DMS79 (cell line): ENCODE results near the gene WDR88.
"Not testable (repeated sequence)": the region's sequence is repeated elsewhere in the genome, so short reads cannot be mapped to it uniquely, and the experiment has no call there.

ENCODE experiments used
- DNase-seq: peaks from one replicate; lab custom pipeline; 2025; lab: John Stamatoyannopoulos, UW

WDR88 gene

GRCh38 chr19:33197591-33198000, 65.7 kb downstream of the WDR88 start:
- DNase-seq: no peak

- DNase-seq: no peak
Observed at GRCh38 chr19:33198169-33198568, 66.3 kb downstream of the WDR88 start.

- no peak for DNase-seq
Observed at GRCh38 chr19:33199441-33200265, 67.7 kb downstream of the WDR88 start.

GRCh38 chr19:33201473-33201872, 69.6 kb downstream of the WDR88 start:
- no peak for DNase-seq

GRCh38 chr19:33201886-33202545, 70.1 kb downstream of the WDR88 start:
- DNase-seq: no peak

- DNase-seq: no peak
Observed at GRCh38 chr19:33202546-33203507, 70.9 kb downstream of the WDR88 start.

- no peak for DNase-seq
Observed at GRCh38 chr19:33203529-33203928, 71.6 kb downstream of the WDR88 start.

- DNase-seq: no peak
Observed at GRCh38 chr19:33204136-33204973, 72.4 kb downstream of the WDR88 start.

GRCh38 chr19:33205110-33205509, 73.2 kb downstream of the WDR88 start:
- DNase-seq: no peak

GRCh38 chr19:33205531-33206260, 73.8 kb downstream of the WDR88 start:
- DNase-seq: no peak

- DNase-seq: no peak
Observed at GRCh38 chr19:33206261-33207039, 74.5 kb downstream of the WDR88 start.

- no peak for DNase-seq
Observed at GRCh38 chr19:33207040-33207620, 75.2 kb downstream of the WDR88 start.

- DNase-seq: no peak
Observed at GRCh38 chr19:33207903-33208302, 76.0 kb downstream of the WDR88 start.

- DNase-seq: no peak
Observed at GRCh38 chr19:33208371-33208895, 76.5 kb downstream of the WDR88 start.

- DNase-seq: no peak
Observed at GRCh38 chr19:33208904-33209849, 77.3 kb downstream of the WDR88 start.

GRCh38 chr19:33209850-33210230, 77.9 kb downstream of the WDR88 start:
- DNase-seq: not testable (repeated sequence)

- DNase-seq: no peak
Observed at GRCh38 chr19:33210266-33210940, 78.5 kb downstream of the WDR88 start.
